ENCODE measurements around the gene SRR. TPM values are rescaled to one million over a fixed set of nuclear protein-coding genes. Genes with fewer than 3 reads are reported as not detected.
"Not testable (repeated sequence)": the region's sequence is repeated elsewhere in the genome, so short reads cannot be mapped to it uniquely, and the experiment has no call there.

The SRR gene
- total RNA-seq, 1 donor from 2014 or later: 22.0 TPM

GRCh38 chr17:2304931-2305330 is 1.2 kb downstream of the SRR start:
- peaks cover 7% of the 10 kb centered on the region for H3K9me3 Mint-ChIP-seq (ENCODE audit: unreplicated experiment)
- peaks cover 3% of the 10 kb centered on the region for H3K27me3 Mint-ChIP-seq (ENCODE audit: unreplicated experiment)
- H3K4me3 Mint-ChIP-seq (ENCODE audit: unreplicated experiment): peak overlapping the region; percentile 31
- H3K4me1 Mint-ChIP-seq (ENCODE audit: low read depth, unreplicated experiment): peaks cover 2% of the 10 kb centered on the region
- no peak overlapping the region for H3K27ac Mint-ChIP-seq (ENCODE audit: unreplicated experiment)
- DNase-seq: no peak
- H3K36me3 Mint-ChIP-seq (ENCODE audit: unreplicated experiment): peaks cover 4% of the 10 kb centered on the region
- TF ChIP-seq, protein P1, sequence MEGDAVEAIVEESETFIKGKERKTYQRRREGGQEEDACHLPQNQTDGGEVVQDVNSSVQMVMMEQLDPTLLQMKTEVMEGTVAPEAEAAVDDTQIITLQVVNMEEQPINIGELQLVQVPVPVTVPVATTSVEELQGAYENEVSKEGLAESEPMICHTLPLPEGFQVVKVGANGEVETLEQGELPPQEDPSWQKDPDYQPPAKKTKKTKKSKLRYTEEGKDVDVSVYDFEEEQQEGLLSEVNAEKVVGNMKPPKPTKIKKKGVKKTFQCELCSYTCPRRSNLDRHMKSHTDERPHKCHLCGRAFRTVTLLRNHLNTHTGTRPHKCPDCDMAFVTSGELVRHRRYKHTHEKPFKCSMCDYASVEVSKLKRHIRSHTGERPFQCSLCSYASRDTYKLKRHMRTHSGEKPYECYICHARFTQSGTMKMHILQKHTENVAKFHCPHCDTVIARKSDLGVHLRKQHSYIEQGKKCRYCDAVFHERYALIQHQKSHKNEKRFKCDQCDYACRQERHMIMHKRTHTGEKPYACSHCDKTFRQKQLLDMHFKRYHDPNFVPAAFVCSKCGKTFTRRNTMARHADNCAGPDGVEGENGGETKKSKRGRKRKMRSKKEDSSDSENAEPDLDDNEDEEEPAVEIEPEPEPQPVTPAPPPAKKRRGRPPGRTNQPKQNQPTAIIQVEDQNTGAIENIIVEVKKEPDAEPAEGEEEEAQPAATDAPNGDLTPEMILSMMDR (IDR thresholded peaks at IDR 0.05; ENCODE audit: partially characterized antibody, unreplicated experiment): no peak

- H3K4me3 Mint-ChIP-seq (ENCODE audit: unreplicated experiment): no peak overlapping the region
- H3K4me1 Mint-ChIP-seq (ENCODE audit: low read depth, unreplicated experiment): peaks cover 2% of the 10 kb centered on the region
- H3K36me3 Mint-ChIP-seq (ENCODE audit: unreplicated experiment): no peaks in the 10 kb centered on the region
- peaks cover 3% of the 10 kb centered on the region for H3K27me3 Mint-ChIP-seq (ENCODE audit: unreplicated experiment)
- TF ChIP-seq, protein P1 (IDR thresholded peaks at IDR 0.05; ENCODE audit: partially characterized antibody, unreplicated experiment): no peak
- no peak for DNase-seq
- peaks cover 2% of the 10 kb centered on the region for H3K9me3 Mint-ChIP-seq (ENCODE audit: unreplicated experiment)
- H3K27ac Mint-ChIP-seq (ENCODE audit: unreplicated experiment): no peak overlapping the region
These were observed 5.8 kb downstream of the SRR start for GRCh38 chr17:2309338-2310154.

DNA sequence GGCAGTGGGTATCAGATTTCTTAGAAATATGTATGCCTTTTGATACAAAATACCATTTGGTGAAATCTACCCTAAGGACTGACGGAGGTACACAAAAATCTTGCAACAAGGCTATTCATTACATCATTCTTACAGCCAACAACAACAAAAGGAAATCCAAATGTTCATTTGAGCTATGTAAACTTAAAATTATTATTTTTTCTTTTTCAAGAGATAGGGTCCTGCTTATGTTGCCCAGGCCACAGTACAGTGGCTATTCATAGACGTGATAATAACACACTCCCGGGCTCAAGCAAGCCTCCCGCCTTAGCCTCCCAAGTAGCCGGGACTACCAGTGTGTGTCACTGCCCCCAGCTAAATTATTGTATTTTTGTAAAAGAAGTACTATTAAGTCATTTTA is 9.0 kb downstream of the SRR start:
- TF ChIP-seq, protein P1 (IDR thresholded peaks at IDR 0.05; ENCODE audit: partially characterized antibody, unreplicated experiment): no peak
- Mint-ChIP-seq H3K27me3 (ENCODE audit: unreplicated experiment) (no peaks in the 10 kb centered on the region), H3K36me3 (ENCODE audit: unreplicated experiment) (no peaks in the 10 kb centered on the region), H3K27ac (ENCODE audit: unreplicated experiment) (no peak overlapping the region), H3K4me3 (ENCODE audit: unreplicated experiment) (no peak overlapping the region), H3K4me1 (ENCODE audit: low read depth, unreplicated experiment) (peaks cover 2% of the 10 kb centered on the region), H3K9me3 (ENCODE audit: unreplicated experiment) (no peaks in the 10 kb centered on the region)
- no peak for DNase-seq

GRCh38 chr17:2316916-2317205 is 13.1 kb downstream of the SRR start:
- H3K4me1 Mint-ChIP-seq (ENCODE audit: low read depth, unreplicated experiment); H3K4me3 Mint-ChIP-seq (ENCODE audit: unreplicated experiment); H3K27me3 Mint-ChIP-seq (ENCODE audit: unreplicated experiment); H3K36me3 Mint-ChIP-seq (ENCODE audit: unreplicated experiment); H3K27ac Mint-ChIP-seq (ENCODE audit: unreplicated experiment); DNase-seq; H3K9me3 Mint-ChIP-seq (ENCODE audit: unreplicated experiment): not testable (repeated sequence)

GRCh38 chr17:2317796-2318195 is 14.0 kb downstream of the SRR start:
- no peaks in the 10 kb centered on the region for H3K36me3 Mint-ChIP-seq (ENCODE audit: unreplicated experiment)
- no peaks in the 10 kb centered on the region for H3K9me3 Mint-ChIP-seq (ENCODE audit: unreplicated experiment)
- H3K27ac Mint-ChIP-seq (ENCODE audit: unreplicated experiment): no peak overlapping the region
- no peak for DNase-seq
- no peak overlapping the region for H3K4me3 Mint-ChIP-seq (ENCODE audit: unreplicated experiment)
- TF ChIP-seq, protein P1 (IDR thresholded peaks at IDR 0.05; ENCODE audit: partially characterized antibody, unreplicated experiment): no peak
- H3K27me3 Mint-ChIP-seq (ENCODE audit: unreplicated experiment): no peaks in the 10 kb centered on the region
- no peaks in the 10 kb centered on the region for H3K4me1 Mint-ChIP-seq (ENCODE audit: low read depth, unreplicated experiment)
